ENCODE results near the gene SYNGR1.

Gene SYNGR1

DNA sequence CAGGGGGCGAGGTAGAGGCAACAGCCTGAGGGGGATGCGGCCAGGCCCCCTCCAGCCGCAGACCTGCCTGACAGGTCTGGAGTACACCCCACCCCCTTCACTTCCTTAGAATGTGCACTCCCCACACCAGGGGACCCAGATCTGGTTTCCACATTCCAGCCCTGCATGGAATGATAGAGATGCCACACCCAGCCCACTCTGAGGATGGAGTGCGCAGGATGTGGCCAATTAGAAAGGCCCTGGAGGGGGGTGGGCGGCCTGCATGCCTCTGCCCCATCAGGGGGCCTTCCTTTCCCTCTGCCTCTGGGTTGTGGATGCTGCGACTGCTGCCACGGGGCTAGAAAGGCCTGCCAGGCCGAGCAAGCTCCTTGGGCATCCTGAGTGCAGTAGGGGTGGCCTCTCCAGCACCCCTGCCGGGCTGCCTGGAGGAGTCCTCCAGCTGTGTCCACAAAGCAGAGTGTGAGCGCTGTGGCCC is 78.8 kb downstream of the SYNGR1 start:
- no peak for DNase-seq (ENCODE audit: extremely low read depth in 1 of 2, low read depth in 1 of 2)

DNA sequence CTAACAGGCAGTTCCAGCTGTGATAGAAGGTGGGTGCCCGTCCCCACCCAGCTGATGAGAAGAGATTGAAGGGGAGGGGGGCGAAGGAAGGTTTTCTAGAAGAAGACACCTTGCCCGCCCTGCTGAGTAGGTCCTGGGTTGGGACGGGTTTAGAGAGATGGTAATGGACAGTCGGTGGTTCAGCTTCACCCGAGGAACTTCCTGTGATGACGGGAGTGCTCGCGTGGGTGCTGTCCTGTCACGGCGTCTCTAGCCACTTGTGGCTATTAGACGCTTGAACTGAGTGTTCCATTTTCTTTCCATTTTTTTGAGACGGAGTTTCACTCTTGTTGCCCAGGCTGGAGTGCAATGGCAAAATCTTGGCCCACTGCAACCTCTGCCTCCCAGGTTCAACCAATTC is 79.4 kb downstream of the SYNGR1 start:
- no peak for DNase-seq (ENCODE audit: extremely low read depth in 1 of 2, low read depth in 1 of 2)

DNA sequence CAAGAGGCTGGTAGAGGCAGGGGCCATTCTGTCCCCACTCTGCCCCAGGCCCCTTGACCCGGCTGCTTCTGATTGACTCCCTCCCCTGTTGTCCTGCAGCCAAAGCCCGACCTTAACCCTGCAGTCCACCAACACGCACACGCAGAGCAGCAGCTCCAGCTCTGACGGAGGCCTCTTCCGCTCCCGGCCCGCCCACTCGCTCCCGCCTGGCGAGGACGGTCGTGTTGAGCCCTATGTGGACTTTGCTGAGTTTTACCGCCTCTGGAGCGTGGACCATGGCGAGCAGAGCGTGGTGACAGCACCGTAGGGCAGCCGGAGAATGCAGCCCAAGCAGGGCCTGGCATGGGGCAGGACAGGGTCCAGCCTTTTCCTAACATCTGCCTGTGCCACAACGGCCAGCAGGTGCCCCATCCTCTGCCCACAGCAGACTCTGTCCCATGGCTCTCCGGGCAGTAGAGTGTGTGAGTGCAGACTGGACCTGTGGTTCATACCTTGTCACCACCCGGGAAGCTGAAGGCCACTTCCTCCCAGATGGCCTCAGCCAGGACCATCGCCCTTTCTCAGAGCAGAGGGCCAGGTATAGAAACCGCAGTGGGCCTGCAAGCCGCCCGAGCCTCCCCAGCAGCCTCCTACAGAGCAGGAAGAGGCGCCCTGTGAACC is 80.3 kb downstream of the SYNGR1 start:
- no peak for DNase-seq (ENCODE audit: extremely low read depth in 1 of 2, low read depth in 1 of 2)

DNA sequence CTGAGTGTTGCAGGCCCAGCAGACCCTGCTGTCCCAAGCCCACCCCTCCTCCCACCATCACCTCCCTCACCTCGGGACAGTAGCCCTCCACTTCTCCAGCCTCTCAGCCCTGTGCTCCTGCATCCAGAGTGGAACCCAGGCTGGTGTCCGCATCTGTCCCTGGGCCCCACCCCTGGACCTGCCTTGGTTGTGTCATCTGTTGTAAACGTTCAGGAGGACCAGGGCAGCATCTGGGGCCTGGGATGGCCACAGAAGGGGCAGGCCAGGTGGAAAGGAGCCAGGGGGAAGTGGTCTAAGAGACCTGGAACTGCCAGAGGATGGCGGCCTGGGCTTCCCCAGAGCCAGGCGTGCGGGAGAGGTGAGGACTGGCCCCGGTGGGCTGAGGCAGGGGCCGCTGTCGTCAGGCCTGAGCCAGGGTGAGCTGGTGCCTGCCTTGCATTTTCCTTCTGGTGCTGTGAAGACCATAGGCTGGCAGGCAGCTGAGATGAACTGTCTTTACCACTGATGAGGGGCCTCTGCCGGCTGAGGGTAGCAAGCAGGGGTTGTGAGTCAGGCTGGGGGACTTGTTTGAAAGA is 80.9 kb downstream of the SYNGR1 start:
- no peak for DNase-seq (ENCODE audit: extremely low read depth in 1 of 2, low read depth in 1 of 2)

DNA sequence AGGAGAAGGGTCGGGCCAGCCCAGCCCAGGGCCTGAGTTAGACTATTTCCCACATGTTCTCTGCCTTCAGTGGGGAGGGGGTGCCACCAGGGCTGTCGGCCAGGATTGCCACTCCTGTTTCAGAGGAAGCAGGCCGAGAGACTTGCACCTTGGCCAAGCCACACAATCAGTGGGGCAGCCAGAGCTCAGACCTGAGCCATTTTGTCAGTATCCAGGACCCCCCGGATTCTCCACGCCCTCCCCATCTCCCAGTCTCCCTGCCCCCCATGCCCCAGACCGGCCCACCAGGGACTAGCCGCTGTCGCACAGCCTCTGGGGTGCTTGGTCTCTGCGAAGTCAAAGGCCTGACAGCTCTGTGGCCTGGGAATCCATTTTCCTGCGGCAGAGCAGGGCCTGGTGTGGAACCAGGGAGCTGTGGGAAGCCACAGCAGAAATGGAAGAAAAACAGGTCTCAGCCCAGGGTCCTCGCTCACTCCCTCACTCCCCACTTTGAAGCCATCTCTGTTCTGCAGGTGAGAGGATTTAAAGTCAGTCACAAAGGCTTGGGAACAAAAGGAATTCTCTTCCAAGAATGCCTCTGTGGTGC is 81.5 kb downstream of the SYNGR1 start:
- DNase-seq (ENCODE audit: extremely low read depth in 1 of 2, low read depth in 1 of 2), result no peak

DNA sequence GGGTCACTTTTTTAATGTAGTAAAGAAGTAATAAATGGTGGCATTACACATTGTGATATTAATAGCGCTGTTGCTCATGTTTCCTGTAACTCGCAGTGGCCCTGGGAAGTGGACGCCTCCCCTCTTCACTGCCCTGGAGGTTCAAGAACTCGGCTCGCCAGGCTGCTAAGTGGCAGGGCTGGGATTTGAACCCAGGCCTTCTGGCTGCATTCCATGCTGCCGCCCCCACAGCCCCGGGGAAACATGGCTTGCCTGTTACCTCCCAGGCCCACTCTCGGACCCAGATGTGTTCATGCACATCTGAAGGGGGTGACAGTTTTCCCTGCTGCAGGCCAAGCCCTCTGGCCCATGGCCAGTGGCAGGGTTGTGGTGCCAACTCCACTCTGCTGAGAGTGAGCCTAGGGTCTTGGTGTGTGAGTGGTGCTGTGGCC is 82.0 kb downstream of the SYNGR1 start:
- no peak for DNase-seq (ENCODE audit: extremely low read depth in 1 of 2, low read depth in 1 of 2)

DNA sequence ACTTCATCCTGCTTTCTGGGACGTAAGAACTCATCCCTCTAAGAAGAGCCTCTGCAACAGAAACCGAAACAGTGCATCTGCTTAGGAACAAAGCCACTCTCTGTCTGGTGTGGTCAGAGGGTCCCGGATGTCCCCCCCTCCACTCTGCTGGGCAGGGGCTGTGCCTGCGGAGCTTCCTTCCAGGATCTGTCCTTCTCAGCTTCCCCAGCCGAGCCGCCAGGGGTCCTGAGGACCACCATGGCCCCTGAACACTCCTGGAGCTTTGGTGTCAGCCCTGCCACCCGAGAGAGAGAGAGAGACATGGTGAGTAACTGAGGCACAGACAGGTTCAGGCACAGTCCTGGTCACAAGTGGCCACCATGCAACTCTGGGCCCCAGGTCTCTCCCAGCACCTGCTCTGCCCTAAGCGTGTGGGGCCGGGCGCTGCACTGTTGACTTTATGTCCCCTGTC is 82.6 kb downstream of the SYNGR1 start:
- DNase-seq (ENCODE audit: extremely low read depth in 1 of 2, low read depth in 1 of 2), result no peak

DNA sequence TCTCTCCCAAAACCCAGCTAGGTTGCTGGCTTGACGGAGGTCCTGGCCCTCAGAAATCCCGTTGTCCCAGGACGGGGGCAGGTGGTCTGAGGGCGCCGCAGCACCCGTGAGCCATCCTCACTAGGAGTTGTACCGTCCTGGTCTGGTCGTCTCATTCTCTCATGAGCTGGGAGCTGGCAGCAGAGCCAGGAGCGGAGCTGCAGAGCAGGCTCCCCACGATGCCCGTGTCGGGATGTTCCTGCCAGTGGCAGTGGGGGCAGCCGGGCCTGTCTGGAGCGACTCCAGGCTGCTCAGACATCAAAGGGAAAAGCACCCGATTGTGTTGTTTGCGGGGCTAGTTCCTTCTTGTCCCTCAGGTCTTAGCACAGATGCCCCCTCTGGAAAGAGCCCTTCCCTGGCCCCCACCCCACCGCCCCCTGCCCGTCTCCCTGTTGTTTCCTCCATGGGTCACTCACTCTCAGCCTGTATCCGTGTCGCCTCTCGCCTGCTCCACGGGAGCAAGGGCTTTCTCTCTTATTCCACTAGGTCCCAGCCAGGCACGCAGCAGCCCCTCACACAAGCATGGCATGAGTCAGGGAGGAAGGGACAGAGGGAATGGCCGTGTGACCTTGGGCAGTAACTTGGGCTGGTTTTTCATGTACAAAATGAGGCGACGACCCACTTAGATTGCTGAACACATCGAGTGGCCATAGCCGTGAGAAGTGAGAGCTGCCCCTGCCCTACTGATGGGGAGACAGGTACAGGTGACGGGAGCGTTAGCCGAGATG is 83.9 kb downstream of the SYNGR1 start:
- no peak for DNase-seq (ENCODE audit: extremely low read depth in 1 of 2, low read depth in 1 of 2)

DNA sequence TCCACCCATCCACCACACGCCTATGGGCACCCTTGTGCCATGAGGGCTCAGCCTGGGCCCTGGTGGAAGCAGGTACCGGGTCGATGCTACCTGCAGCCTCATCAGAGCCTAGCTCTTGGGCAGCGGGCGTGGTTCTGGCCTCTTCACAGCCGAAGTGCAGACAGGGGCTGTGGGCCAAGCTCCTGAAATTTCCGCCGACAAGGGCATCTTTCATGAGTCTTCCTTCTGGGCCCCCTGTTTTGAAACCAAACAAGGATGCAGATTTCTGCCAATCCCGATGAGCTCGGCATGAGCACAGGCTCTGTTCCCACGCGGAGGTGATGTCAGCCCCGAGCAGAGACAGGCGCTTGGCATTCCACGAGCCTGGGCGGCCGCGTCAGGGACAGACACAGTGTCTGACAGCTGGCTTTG is 84.5 kb downstream of the SYNGR1 start:
- DNase-seq (ENCODE audit: extremely low read depth in 1 of 2, low read depth in 1 of 2), result no peak

DNA sequence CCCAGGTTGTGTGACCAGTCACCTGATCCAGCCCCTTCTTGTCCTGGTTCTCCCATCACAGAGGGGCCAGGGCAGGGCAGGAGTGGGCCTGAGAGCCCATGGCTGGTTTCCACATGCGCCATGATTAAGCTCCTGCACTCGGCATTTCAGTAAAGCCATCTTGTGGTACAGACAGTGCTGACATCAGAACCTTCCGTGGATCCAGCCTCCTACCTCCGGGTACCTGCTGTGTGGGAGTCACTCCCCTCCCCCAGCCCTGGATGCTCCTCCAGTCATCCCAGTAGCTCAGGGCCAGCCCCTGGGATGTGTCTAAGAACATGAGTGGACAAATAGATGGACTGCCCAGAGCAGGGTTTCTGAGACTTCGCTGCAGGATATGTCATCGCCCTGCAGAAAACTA is 84.9 kb downstream of the SYNGR1 start:
- DNase-seq (ENCODE audit: extremely low read depth in 1 of 2, low read depth in 1 of 2), result no peak
